RWPE1 (cell line): ENCODE measurements around the gene CCDC116.

Experiments
- CTCF ChIA-PET: fragments of 350-600 bp; sonication (Branson Sonifier 250); formaldehyde crosslinking; extraction: SDS; loops from one replicate; lab custom pipeline; 2021; lab: Yijun Ruan, JAX
- POLR2A ChIA-PET: fragments of 400-600 bp; formaldehyde crosslinking; extraction: SDS; loops from one replicate; lab custom pipeline; 2020; ENCODE audit warnings: antibody characterized with exemption; ENCODE audit not compliant: low non-redundant PET; lab: Yijun Ruan, JAX
- DNase-seq: peaks from one replicate; pipeline ENCODE4 v3.0.0; 2012; ENCODE audit warnings: low spot score
- H3K27ac ChIP-seq: fragments of 450-650 bp; 2 replicates; pipeline ENCODE4 v1.5.1; 2017
- TF ChIP-seq, protein P1 (sequence below): fragments of 450-650 bp; conservative IDR thresholded peaks from 2 replicates; pipeline ENCODE4 v1.5.1; 2017; ENCODE audit warnings: low read depth, mild to moderate bottlenecking

Gene CCDC116

GRCh38 chr22:21680830-21681565, 48.4 kb downstream of the CCDC116 start:
- H3K27ac ChIP-seq = no peak overlapping the region
- CTCF ChIA-PET = no interaction called here
- TF ChIP-seq, protein P1, sequence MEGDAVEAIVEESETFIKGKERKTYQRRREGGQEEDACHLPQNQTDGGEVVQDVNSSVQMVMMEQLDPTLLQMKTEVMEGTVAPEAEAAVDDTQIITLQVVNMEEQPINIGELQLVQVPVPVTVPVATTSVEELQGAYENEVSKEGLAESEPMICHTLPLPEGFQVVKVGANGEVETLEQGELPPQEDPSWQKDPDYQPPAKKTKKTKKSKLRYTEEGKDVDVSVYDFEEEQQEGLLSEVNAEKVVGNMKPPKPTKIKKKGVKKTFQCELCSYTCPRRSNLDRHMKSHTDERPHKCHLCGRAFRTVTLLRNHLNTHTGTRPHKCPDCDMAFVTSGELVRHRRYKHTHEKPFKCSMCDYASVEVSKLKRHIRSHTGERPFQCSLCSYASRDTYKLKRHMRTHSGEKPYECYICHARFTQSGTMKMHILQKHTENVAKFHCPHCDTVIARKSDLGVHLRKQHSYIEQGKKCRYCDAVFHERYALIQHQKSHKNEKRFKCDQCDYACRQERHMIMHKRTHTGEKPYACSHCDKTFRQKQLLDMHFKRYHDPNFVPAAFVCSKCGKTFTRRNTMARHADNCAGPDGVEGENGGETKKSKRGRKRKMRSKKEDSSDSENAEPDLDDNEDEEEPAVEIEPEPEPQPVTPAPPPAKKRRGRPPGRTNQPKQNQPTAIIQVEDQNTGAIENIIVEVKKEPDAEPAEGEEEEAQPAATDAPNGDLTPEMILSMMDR = no peak
- POLR2A ChIA-PET = no interaction called here
- DNase-seq = no peak

- CTCF ChIA-PET = no interaction called here
- DNase-seq = no peak
- POLR2A ChIA-PET = no interaction called here
- TF ChIP-seq, protein P1 = no peak
- H3K27ac ChIP-seq = peak overlapping the region; percentile 21
These were observed 49.2 kb downstream of the CCDC116 start for GRCh38 chr22:21681566-21682370.

DNA sequence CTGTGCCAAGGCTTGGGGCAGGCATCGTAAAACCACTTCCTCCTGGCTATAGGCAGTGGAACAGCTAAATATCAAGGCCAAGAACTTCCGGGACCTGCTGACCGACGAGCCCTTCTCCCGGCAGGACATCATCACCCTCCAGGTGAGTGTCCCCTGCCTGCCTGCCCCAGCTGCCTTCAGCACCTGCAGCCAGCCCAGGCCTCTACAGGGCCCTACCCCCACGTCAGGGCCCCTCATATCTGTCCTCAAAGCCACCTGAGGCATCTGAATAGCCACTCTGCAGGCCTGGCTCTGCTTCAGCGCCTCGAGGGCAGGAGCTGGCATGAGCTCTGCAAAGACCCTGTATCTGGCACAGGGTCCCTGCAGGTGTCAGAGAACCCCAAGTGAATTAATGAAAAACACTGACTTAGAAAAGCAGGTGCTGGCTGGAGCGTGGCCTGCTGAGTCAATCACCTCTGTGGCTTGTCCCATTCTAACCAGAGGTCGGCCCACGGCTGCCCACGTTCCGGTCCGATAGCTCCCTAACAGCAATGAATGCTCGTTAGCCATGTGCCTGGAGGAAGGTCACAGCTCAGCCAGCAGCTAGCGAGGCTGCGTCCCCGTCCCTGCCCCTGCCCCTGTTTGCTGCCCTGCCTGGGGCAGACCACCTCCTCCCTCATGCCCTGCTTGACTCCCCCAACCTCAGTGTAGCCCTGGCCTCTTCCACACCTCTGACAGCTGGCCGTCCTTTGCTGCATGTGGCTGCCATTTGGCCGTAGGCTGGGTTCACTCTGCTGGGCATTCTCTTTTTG, 50.0 kb downstream of the CCDC116 start:
- TF ChIP-seq, protein P1 = no peak
- CTCF ChIA-PET = no interaction called here
- POLR2A ChIA-PET = no interaction called here
- H3K27ac ChIP-seq = peak overlapping the region; percentile 21; the same call in 1 of the 2 replicates
- DNase-seq = no peak

GRCh38 chr22:21683401-21683811, 50.8 kb downstream of the CCDC116 start:
- no peak for DNase-seq
- TF ChIP-seq, protein P1 = no peak
- POLR2A ChIA-PET = no interaction called here

DNA sequence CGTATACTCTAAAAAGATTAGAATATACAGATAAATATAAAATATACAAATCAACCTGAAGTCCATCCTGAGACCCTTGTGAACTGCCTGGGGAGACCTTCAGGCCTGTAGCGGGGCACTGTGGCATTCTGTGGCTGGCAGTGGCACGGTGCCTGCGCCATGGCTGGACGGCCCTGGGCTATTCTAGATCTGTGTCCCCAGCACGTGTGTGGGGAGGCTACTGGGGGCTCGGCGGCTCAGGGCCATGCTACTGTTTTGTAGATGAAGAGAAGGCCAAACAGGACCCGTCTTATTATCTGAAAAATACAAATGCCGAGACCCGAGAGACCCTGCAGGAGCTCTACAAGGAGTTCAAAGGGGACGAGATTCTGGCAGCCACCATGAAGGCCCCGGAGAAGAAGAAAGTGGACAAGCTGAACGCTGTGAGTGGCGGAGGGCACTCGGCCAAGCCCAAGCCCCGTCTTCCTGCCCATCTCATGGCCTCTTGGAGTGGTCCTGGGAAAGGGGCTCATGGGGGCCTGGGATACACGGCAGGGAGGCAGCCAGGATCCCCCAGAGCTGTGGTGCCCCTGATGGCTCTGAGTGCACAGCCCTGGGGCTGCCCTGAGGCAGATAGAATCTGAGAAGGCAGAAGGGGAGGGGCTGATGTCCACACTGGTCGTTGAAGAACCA, 52.1 kb downstream of the CCDC116 start:
- DNase-seq = no peak
- TF ChIP-seq, protein P1 = no peak

More at GRCh38 chr22:21683401-21683811, 50.8 kb downstream of the CCDC116 start:
- no peak overlapping the region for H3K27ac ChIP-seq
- CTCF ChIA-PET = no interaction called here

DNA sequence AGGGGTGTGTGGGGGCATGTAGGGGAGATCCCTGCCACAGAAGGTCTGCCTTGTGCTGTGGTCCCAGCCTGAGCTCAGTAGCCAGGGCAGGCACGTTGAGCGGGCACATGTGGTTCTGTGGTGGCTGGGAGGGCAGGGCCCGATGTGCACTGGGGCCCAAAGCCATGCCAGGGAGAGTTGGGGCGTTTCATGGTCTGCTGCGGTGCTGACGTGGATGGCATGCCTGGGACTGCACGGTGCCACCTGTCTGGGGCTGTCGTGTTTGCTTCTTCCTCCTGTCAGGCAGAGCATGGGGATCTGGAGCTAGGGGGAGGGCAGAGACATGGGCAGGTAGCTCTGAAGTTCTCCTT, 52.6 kb downstream of the CCDC116 start:
- POLR2A ChIA-PET = no interaction called here

More for the DNA sequence above, 52.1 kb downstream of the CCDC116 start:
- no peak overlapping the region for H3K27ac ChIP-seq
- ChIA-PET POLR2A (no interaction called here), CTCF (no interaction called here)

More for the DNA sequence above, 52.6 kb downstream of the CCDC116 start:
- H3K27ac ChIP-seq = no peak overlapping the region
- TF ChIP-seq, protein P1 = no peak
- CTCF ChIA-PET = no interaction called here
- DNase-seq = no peak
